DND-41 (cell line): ENCODE results near the gene AFF4.
"Not testable (repeated sequence)": the region's sequence is repeated elsewhere in the genome, so short reads cannot be mapped to it uniquely, and the experiment has no call there.

Experiments
- ATAC-seq: fragments of 200-7000 bp; cut with Tn5 transposase; 3 replicates; pipeline ENCODE4 v1.9.1; 2021; ENCODE audit warnings: low read depth; ENCODE audit not compliant: insufficient read depth
- DNase-seq: peaks from one replicate; pipeline ENCODE4 v3.0.0-alpha.2; 2020
- H2AFZ ChIP-seq: 2 replicates; pipeline ENCODE4 v1.6.0; 2012; ENCODE audit warnings: low read depth, low read length
- H3K27ac ChIP-seq: 2 replicates; pipeline ENCODE4 v1.5.1; 2012; ENCODE audit warnings: low read length, inconsistent platforms
- H3K27me3 ChIP-seq: fragments of 200-600 bp; sonication (generic); 2 replicates; pipeline ENCODE4 v1.6.0; 2012; ENCODE audit warnings: low read length, mild to moderate bottlenecking, inconsistent platforms; ENCODE audit not compliant: insufficient read depth, poor library complexity
- H3K36me3 ChIP-seq: 2 replicates; pipeline ENCODE4 v1.5.1; 2012; ENCODE audit warnings: low read length, inconsistent platforms; ENCODE audit not compliant: insufficient read depth
- H3K4me1 ChIP-seq: 2 replicates; pipeline ENCODE4 v1.5.1; 2012; ENCODE audit warnings: mild to moderate bottlenecking, low read length; ENCODE audit not compliant: insufficient read depth
- H3K4me2 ChIP-seq: 2 replicates; pipeline ENCODE4 v1.6.0; 2012; ENCODE audit warnings: mild to moderate bottlenecking, moderate library complexity, low read length, inconsistent platforms; ENCODE audit not compliant: insufficient read depth
- H3K4me3 ChIP-seq, 2 experiments: fragments of 200-600 bp in 1 of 2; shearing (Covaris generic) in 1 of 2; 2 replicates each; pipeline ENCODE4 v1.5.1; 2012 to 2016; ENCODE audit warnings: inconsistent platforms in 2 of 2, low read length in 2 of 2, mild to moderate bottlenecking in 2 of 2, low read depth in 1 of 2, moderate library complexity in 1 of 2
- H3K79me2 ChIP-seq: 2 replicates; pipeline ENCODE4 v1.6.0; 2012; ENCODE audit warnings: low read length, inconsistent platforms; ENCODE audit not compliant: insufficient read depth
- H3K9ac ChIP-seq: 2 replicates; pipeline ENCODE4 v1.6.0; 2012; ENCODE audit warnings: low read depth, mild to moderate bottlenecking, inconsistent platforms, low read length, moderate library complexity
- H3K9me3 ChIP-seq: 2 replicates; pipeline ENCODE4 v1.5.1; 2012; ENCODE audit warnings: low read length, moderate library complexity, mild to moderate bottlenecking, inconsistent platforms; ENCODE audit not compliant: insufficient read depth, severe bottlenecking
- H4K20me1 ChIP-seq: 2 replicates; pipeline ENCODE4 v1.6.0; 2012; ENCODE audit warnings: low read length; ENCODE audit not compliant: insufficient read depth
- EZH2 ChIP-seq: IDR thresholded peaks from 3 replicates; pipeline ENCODE4 v1.6.1; 2012; ENCODE audit warnings: borderline replicate concordance, low read depth, mild to moderate bottlenecking, moderate library complexity, low read length, inconsistent platforms; ENCODE audit not compliant: severe bottlenecking
- TF ChIP-seq, protein P1 (sequence below): IDR thresholded peaks from 2 replicates; pipeline ENCODE4 v1.5.1; 2012; ENCODE audit warnings: borderline replicate concordance, low read length, moderate library complexity, mild to moderate bottlenecking; ENCODE audit not compliant: poor library complexity, severe bottlenecking; ENCODE audit errors: extremely low read depth

Gene AFF4, protein sequence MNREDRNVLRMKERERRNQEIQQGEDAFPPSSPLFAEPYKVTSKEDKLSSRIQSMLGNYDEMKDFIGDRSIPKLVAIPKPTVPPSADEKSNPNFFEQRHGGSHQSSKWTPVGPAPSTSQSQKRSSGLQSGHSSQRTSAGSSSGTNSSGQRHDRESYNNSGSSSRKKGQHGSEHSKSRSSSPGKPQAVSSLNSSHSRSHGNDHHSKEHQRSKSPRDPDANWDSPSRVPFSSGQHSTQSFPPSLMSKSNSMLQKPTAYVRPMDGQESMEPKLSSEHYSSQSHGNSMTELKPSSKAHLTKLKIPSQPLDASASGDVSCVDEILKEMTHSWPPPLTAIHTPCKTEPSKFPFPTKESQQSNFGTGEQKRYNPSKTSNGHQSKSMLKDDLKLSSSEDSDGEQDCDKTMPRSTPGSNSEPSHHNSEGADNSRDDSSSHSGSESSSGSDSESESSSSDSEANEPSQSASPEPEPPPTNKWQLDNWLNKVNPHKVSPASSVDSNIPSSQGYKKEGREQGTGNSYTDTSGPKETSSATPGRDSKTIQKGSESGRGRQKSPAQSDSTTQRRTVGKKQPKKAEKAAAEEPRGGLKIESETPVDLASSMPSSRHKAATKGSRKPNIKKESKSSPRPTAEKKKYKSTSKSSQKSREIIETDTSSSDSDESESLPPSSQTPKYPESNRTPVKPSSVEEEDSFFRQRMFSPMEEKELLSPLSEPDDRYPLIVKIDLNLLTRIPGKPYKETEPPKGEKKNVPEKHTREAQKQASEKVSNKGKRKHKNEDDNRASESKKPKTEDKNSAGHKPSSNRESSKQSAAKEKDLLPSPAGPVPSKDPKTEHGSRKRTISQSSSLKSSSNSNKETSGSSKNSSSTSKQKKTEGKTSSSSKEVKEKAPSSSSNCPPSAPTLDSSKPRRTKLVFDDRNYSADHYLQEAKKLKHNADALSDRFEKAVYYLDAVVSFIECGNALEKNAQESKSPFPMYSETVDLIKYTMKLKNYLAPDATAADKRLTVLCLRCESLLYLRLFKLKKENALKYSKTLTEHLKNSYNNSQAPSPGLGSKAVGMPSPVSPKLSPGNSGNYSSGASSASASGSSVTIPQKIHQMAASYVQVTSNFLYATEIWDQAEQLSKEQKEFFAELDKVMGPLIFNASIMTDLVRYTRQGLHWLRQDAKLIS

DNA sequence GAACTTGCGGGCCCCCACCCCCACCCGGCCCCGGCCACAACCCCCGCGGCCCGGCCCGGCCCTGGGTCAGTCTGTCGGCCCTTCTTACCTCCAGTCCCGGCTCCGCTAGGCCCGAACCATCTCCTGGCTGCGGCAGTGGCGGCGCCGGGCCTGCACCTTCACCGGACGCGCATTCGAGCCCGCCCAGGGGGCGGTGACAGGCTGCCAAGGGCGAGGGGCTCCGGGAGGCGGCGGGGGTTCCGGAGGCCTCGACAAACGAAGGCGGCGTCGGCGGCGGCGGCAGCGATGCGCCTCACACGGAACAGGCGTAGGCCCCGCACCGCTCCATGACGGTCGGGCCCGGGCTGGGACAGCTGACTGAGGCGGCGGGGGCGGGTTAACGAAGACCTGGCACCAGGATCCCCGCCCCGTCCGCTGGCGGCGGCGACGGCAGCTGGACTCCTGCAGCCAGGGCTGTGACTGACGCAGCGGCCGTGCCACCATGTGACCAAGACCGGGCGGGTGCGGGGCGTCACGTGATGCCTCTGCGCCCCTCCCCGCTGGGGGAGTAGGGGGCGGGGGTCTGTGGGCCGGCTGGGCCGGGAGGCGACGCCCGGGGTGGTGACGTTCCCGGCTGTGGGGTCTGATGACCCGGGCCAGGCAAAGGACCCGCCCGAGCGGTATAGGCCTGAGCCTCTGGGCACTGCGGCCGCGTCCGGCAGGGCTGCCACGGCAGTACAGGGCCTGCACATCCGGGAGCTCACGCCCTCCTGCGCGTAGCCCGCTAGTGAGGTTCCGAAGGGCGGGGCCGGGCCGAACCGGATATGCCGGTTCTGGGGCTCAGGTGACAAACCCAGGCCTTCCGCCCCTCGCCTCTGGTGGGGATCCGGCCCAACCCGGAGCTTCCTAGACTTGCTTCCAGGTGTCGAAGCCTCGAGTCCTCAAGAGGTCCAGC lies at the start of gene AFF4:
AFF4 (minus strand) TSS at position 464 of the 934 bp plus-strand sequence. CDS start 26,445 bp downstream, outside the sequence.
- peak; percentile 86 for DNase-seq
- TF ChIP-seq, protein P1, sequence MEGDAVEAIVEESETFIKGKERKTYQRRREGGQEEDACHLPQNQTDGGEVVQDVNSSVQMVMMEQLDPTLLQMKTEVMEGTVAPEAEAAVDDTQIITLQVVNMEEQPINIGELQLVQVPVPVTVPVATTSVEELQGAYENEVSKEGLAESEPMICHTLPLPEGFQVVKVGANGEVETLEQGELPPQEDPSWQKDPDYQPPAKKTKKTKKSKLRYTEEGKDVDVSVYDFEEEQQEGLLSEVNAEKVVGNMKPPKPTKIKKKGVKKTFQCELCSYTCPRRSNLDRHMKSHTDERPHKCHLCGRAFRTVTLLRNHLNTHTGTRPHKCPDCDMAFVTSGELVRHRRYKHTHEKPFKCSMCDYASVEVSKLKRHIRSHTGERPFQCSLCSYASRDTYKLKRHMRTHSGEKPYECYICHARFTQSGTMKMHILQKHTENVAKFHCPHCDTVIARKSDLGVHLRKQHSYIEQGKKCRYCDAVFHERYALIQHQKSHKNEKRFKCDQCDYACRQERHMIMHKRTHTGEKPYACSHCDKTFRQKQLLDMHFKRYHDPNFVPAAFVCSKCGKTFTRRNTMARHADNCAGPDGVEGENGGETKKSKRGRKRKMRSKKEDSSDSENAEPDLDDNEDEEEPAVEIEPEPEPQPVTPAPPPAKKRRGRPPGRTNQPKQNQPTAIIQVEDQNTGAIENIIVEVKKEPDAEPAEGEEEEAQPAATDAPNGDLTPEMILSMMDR: no peak
- no peak for TF ChIP-seq EZH2
- Histone ChIP-seq H3K9ac (peak within 1 kb of the TSS; percentile 76), H3K4me1 (peaks cover 36% of the 10 kb centered on the region), H3K27me3 (no peaks in the 10 kb centered on the region), H3K9me3 (no peaks in the 10 kb centered on the region), H3K36me3 (peaks cover 14% of the 10 kb centered on the region), H3K27ac (peak within 1 kb of the TSS; percentile 76), H3K4me3 (peak within 1 kb of the TSS; percentile 57 to 73), H2AFZ (peak within 1 kb of the TSS; percentile 99), H3K79me2 (peaks cover 50% of the 10 kb centered on the region), H3K4me2 (peak within 1 kb of the TSS; percentile 87), H4K20me1 (peaks cover 24% of the 10 kb centered on the region; the same call in 1 of the 2 replicates)
- ATAC-seq: peak; percentile 86

DNA sequence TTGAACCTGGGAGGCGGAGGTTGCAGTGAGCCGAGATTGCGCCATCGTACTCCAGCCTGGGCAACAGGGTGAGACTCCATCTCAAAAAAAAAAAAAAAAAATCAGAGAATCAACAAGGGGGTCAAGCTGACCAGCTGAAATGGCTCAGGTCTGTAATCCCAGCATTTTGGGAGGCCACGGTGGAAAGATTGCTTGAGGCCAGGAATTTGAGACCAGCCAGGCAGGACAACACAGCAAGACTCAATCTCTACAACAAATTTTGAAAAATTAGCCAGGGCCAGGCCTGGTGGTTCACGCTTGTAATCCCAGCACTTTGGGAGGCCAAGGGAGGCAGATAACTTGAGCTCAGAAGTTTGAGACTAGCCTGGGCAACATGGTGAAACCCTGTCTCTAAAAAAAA lies 45.0 kb upstream of the AFF4 start:
- not testable (repeated sequence) for H3K79me2 ChIP-seq, H3K4me1 ChIP-seq, H2AFZ ChIP-seq, H3K27ac ChIP-seq, H3K4me3 ChIP-seq, H3K9ac ChIP-seq, H3K27me3 ChIP-seq, H3K4me2 ChIP-seq, DNase-seq, ATAC-seq, H3K9me3 ChIP-seq, H4K20me1 ChIP-seq
- peaks cover 21% of the 10 kb centered on the region; the same call in 1 of the 2 replicates for H3K36me3 ChIP-seq

DNA sequence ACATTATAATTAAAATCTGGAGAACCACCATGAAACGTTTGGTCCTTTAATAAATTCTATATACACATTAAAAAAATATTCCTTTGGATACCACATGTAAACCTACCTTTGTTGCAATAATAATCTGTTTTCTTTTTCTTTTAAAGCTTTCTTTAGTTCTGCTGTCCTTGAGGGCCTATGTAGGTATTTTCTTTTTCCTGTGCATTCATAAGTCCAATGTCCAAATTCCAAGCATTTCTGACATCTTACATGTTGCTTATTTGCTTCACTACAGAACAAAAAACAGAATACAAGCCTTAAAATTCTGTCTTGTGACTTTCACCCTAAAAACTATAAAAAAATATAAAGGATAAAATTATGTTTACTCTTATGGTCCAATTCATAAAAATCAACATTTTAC lies 43.2 kb upstream of the AFF4 start:
- H3K4me2 ChIP-seq: no peak overlapping the region
- no peak for ATAC-seq
- peaks cover 29% of the 10 kb centered on the region for H3K36me3 ChIP-seq
- H3K9ac ChIP-seq: no peak overlapping the region
- DNase-seq: no peak
- H3K9me3 ChIP-seq: no peaks in the 10 kb centered on the region
- H3K27ac ChIP-seq: no peak overlapping the region
- no peaks in the 10 kb centered on the region for H4K20me1 ChIP-seq
- H3K4me3 ChIP-seq: no peak overlapping the region
- TF ChIP-seq, protein P1: no peak
- TF ChIP-seq EZH2: no peak
- no peaks in the 10 kb centered on the region for H3K4me1 ChIP-seq
- no peak overlapping the region for H2AFZ ChIP-seq
- peaks cover 6% of the 10 kb centered on the region; the same call in 1 of the 2 replicates for H3K79me2 ChIP-seq
- H3K27me3 ChIP-seq: no peaks in the 10 kb centered on the region
